ENCODE data around the gene DCDC2C. TPM values are rescaled to one million over a fixed set of nuclear protein-coding genes. Genes with fewer than 3 reads are reported as not detected.

Gene DCDC2C
- total RNA-seq, 1 experiment from 2014 or later: not detected

GRCh38 chr2:3701071-3701470, 2.3 kb upstream of the DCDC2C start:
- no peak overlapping the region for H3K4me3 ChIP-seq (ENCODE audit: low read depth in 2 of 2, low read length in 2 of 2)
- H3K36me3 ChIP-seq (ENCODE audit: control insufficient read depth, insufficient read depth, low read length): no peaks in the 10 kb centered on the region
- ATAC-seq (no peak), DNase-seq (ENCODE audit: low read depth, low spot score) (no peak)
- intact Hi-C loops (cut with micrococcal nuclease; ENCODE audit: unreplicated experiment): no loop called here
- no peak overlapping the region for H3K27ac ChIP-seq (ENCODE audit: low read length)
- in situ Hi-C loops (cut with HindIII; ENCODE audit: low pct_unique_long_range_greater_than_20kb, low sequenced_read_pairs): no loop called here
- peaks cover 4% of the 10 kb centered on the region; the same call in 1 of the 2 replicates for H3K27me3 ChIP-seq (ENCODE audit: control insufficient read depth, insufficient read depth, low read length)
- no peaks in the 10 kb centered on the region for H3K9me3 ChIP-seq (ENCODE audit: control insufficient read depth, insufficient read depth, low read depth, low read length)
- ChIA-PET CTCF (no interaction called here), POLR2A (no interaction called here)
- BruUV-seq (replicated peaks): no TSS peak
- no peaks in the 10 kb centered on the region for H3K4me1 ChIP-seq (ENCODE audit: control insufficient read depth, insufficient read depth, low read length)
- TF ChIP-seq TCF7L2 (IDR thresholded peaks at IDR 0.05; ENCODE audit: low read depth, low read length): no peak
- TF ChIP-seq SIN3A (IDR thresholded peaks at IDR 0.05; ENCODE audit: borderline replicate concordance, insufficient read depth, low read depth, low read length): no peak
- TF ChIP-seq, protein P1, sequence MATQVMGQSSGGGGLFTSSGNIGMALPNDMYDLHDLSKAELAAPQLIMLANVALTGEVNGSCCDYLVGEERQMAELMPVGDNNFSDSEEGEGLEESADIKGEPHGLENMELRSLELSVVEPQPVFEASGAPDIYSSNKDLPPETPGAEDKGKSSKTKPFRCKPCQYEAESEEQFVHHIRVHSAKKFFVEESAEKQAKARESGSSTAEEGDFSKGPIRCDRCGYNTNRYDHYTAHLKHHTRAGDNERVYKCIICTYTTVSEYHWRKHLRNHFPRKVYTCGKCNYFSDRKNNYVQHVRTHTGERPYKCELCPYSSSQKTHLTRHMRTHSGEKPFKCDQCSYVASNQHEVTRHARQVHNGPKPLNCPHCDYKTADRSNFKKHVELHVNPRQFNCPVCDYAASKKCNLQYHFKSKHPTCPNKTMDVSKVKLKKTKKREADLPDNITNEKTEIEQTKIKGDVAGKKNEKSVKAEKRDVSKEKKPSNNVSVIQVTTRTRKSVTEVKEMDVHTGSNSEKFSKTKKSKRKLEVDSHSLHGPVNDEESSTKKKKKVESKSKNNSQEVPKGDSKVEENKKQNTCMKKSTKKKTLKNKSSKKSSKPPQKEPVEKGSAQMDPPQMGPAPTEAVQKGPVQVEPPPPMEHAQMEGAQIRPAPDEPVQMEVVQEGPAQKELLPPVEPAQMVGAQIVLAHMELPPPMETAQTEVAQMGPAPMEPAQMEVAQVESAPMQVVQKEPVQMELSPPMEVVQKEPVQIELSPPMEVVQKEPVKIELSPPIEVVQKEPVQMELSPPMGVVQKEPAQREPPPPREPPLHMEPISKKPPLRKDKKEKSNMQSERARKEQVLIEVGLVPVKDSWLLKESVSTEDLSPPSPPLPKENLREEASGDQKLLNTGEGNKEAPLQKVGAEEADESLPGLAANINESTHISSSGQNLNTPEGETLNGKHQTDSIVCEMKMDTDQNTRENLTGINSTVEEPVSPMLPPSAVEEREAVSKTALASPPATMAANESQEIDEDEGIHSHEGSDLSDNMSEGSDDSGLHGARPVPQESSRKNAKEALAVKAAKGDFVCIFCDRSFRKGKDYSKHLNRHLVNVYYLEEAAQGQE (IDR thresholded peaks at IDR 0.05; ENCODE audit: insufficient read depth in 1 of 2, low read depth in 2 of 2, low read length in 1 of 2): no peak
- TF ChIP-seq, protein P2, sequence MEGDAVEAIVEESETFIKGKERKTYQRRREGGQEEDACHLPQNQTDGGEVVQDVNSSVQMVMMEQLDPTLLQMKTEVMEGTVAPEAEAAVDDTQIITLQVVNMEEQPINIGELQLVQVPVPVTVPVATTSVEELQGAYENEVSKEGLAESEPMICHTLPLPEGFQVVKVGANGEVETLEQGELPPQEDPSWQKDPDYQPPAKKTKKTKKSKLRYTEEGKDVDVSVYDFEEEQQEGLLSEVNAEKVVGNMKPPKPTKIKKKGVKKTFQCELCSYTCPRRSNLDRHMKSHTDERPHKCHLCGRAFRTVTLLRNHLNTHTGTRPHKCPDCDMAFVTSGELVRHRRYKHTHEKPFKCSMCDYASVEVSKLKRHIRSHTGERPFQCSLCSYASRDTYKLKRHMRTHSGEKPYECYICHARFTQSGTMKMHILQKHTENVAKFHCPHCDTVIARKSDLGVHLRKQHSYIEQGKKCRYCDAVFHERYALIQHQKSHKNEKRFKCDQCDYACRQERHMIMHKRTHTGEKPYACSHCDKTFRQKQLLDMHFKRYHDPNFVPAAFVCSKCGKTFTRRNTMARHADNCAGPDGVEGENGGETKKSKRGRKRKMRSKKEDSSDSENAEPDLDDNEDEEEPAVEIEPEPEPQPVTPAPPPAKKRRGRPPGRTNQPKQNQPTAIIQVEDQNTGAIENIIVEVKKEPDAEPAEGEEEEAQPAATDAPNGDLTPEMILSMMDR (IDR thresholded peaks at IDR 0.05): no peak
- TF ChIP-seq POLR2AphosphoS5 (IDR thresholded peaks at IDR 0.05; ENCODE audit: low read depth, low read length): no peak

GRCh38 chr2:3703757-3704355, 481 bp downstream of the DCDC2C start:
- BruUV-seq (replicated peaks): no TSS peak
- H3K9me3 ChIP-seq (ENCODE audit: control insufficient read depth, insufficient read depth, low read depth, low read length): no peaks in the 10 kb centered on the region
- no peak overlapping the region for H3K4me3 ChIP-seq (ENCODE audit: low read depth in 2 of 2, low read length in 2 of 2)
- DNase-seq (ENCODE audit: low read depth, low spot score) (no peak), ATAC-seq (no peak)
- H3K36me3 ChIP-seq (ENCODE audit: control insufficient read depth, insufficient read depth, low read length): no peaks in the 10 kb centered on the region
- H3K27ac ChIP-seq (ENCODE audit: low read length): no peak overlapping the region
- H3K4me1 ChIP-seq (ENCODE audit: control insufficient read depth, insufficient read depth, low read length): no peaks in the 10 kb centered on the region
- in situ Hi-C loops (cut with HindIII; ENCODE audit: low pct_unique_long_range_greater_than_20kb, low sequenced_read_pairs): no loop called here
- H3K27me3 ChIP-seq (ENCODE audit: control insufficient read depth, insufficient read depth, low read length): peaks cover 7% of the 10 kb centered on the region
- ChIA-PET CTCF (no interaction called here), POLR2A (no interaction called here)
- TF ChIP-seq, protein P1 (IDR thresholded peaks at IDR 0.05; ENCODE audit: insufficient read depth in 1 of 2, low read depth in 2 of 2, low read length in 1 of 2): no peak
- TF ChIP-seq POLR2AphosphoS5 (IDR thresholded peaks at IDR 0.05; ENCODE audit: low read depth, low read length): no peak
- intact Hi-C loops (cut with micrococcal nuclease; ENCODE audit: unreplicated experiment): no loop called here

Measured in Panc1 (cell line).